ENCODE measurements around the gene VCL. TPM values are rescaled to one million over a fixed set of nuclear protein-coding genes. Genes with fewer than 3 reads are reported as not detected.

VCL gene
- total RNA-seq, 1 experiment from 2014 or later: 92.2 TPM

DNA sequence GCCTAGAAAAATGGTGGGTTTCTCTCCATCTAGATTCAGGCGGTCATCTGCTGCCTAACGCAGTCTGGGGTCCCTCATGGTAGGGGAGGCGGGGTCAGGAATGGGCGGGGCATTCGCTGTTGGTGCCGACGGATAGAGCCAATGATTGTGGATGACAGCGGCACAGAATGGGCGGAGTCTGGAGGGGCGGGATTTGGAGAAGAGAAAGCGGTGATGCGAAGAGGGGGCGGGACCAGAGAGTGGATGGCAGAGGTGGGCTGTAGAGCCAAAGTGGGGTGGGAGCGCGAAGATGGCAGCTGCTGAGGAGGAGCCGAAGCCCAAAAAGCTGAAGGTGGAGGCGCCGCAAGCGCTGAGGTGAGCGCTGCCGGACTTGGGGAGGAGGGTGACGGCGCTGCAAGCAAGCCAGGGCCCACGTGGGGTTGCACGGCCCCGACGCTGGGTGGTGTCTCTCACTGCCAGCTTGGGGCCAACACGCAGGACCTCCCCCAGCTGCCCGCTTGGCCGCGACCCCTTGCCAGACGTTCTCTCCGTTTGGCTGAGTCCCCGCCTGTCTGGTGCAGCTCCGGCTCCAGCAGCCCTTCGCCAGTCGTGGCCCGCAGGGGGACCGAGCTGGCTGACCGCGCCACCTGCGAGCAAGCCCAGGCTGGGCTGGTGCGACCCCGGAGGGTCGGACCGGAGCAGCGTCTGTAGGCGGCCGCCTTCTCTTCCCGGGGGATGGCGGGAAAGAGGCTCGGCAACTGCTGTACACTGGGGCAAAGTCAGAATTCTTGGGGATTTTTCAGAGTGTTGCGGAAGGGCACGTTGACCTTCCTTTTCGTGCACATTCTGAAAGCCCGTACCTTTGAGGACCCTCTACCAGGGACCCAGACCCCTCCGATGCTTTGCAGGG, 153.3 kb downstream of the VCL start, which contains the start of gene ADK:
TSS of gene ADK (plus strand) at position 232 of the 889 bp plus-strand sequence. CDS start at position 290, 58 bp downstream.
- CTCF ChIA-PET: interaction anchor here (2.2 to 2.3 kb wide), 2 partner anchors 25 to 83 kb away, joined by 6 read pairs; no protein-coding TSS in a partner anchor
- Mint-ChIP-seq H3K4me1 (ENCODE audit: low read depth, unreplicated experiment) (peaks cover 28% of the 10 kb centered on the region), H3K36me3 (ENCODE audit: insufficient read depth, unreplicated experiment) (peaks cover 7% of the 10 kb centered on the region), H3K4me3 (ENCODE audit: unreplicated experiment) (no peak within 1 kb of the TSS), H3K9me3 (ENCODE audit: unreplicated experiment) (no peaks in the 10 kb centered on the region), H3K27ac (ENCODE audit: unreplicated experiment) (no peak within 1 kb of the TSS), H3K27me3 (ENCODE audit: insufficient read depth, unreplicated experiment) (no peaks in the 10 kb centered on the region)
- TF ChIP-seq, protein P1, sequence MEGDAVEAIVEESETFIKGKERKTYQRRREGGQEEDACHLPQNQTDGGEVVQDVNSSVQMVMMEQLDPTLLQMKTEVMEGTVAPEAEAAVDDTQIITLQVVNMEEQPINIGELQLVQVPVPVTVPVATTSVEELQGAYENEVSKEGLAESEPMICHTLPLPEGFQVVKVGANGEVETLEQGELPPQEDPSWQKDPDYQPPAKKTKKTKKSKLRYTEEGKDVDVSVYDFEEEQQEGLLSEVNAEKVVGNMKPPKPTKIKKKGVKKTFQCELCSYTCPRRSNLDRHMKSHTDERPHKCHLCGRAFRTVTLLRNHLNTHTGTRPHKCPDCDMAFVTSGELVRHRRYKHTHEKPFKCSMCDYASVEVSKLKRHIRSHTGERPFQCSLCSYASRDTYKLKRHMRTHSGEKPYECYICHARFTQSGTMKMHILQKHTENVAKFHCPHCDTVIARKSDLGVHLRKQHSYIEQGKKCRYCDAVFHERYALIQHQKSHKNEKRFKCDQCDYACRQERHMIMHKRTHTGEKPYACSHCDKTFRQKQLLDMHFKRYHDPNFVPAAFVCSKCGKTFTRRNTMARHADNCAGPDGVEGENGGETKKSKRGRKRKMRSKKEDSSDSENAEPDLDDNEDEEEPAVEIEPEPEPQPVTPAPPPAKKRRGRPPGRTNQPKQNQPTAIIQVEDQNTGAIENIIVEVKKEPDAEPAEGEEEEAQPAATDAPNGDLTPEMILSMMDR (IDR thresholded peaks at IDR 0.05; ENCODE audit: insufficient read depth in 1 of 2, low read depth in 1 of 2, low read length in 1 of 2, severe bottlenecking in 1 of 2, unreplicated experiment in 1 of 2): peak in 1 of 2 experiments; percentile 29
- intact Hi-C loops (cut with micrococcal nuclease; ENCODE audit: unreplicated experiment): loop anchor here (1.0 to 5.0 kb wide), 4 partner anchors 13 to 62 kb away; no protein-coding TSS in a partner anchor
- TSS peak; percentile 57 for BruUV-seq (replicated peaks)
- POLR2A ChIA-PET: interaction anchor here (0.5 to 2.3 kb wide), 7 partner anchors 14 to 905 kb away, joined by 3 to 18 read pairs (median 5); no protein-coding TSS in a partner anchor
- no peaks in the 10 kb centered on the region for H3K9me3 ChIP-seq
- peak within 1 kb of the TSS; percentile 80 for H3K4me3 ChIP-seq (ENCODE audit: low read depth, low read length)
- H3K4me1 ChIP-seq: peaks cover 14% of the 10 kb centered on the region
- DNase-seq: peak; percentile 99
- no peaks in the 10 kb centered on the region for H3K36me3 ChIP-seq (ENCODE audit: control insufficient read depth, insufficient read depth, low read length)
- no peaks in the 10 kb centered on the region for H3K27me3 ChIP-seq (replicated peaks; ENCODE audit: control insufficient read depth, insufficient read depth, low read length)

DNA sequence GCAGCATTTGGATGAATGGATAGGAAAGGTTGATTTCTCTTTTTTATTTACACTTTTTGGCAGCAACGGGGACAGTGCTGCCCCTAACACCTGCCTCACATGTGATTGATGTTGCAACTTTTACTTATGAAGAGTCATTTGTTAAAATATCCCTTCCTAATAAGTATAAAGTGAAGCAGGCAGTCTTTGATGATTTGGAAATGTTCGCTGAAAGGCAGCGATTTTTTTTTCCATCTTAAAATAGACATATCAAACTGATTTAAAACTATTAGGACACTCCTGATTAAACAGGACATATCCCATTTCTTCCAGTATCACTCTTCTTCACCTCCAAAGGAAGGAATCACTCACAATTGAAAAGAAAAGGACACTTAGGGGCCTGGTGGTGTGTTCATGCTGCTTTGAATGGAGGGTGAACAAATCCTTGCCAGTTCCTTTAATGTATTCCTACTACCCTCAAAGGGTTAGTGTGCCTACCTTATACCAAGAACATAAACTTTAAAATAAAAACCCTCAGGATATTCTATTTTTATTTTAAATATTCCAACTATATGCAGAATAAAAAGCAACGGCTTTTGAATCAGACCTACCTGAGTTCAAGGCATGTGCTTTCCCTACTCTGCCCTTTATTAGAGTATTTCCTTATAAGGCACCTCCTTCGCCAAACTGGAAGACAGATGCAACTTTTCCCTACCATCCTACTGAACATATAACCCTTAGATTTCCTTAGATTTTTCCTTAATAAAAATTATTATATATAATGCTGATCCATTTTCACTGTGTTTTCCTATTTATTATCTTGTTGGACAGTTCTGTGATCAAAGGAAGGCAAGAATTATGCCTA, 154.2 kb downstream of the VCL start:
- no peaks in the 10 kb centered on the region for H3K36me3 ChIP-seq (ENCODE audit: control insufficient read depth, insufficient read depth, low read length)
- H3K4me3 ChIP-seq (ENCODE audit: low read depth, low read length): peak overlapping the region; percentile 80
- peaks cover 6% of the 10 kb centered on the region for H3K36me3 Mint-ChIP-seq (ENCODE audit: insufficient read depth, unreplicated experiment)
- no peaks in the 10 kb centered on the region for H3K9me3 ChIP-seq
- H3K4me1 Mint-ChIP-seq (ENCODE audit: low read depth, unreplicated experiment): peaks cover 36% of the 10 kb centered on the region
- H3K27me3 Mint-ChIP-seq (ENCODE audit: insufficient read depth, unreplicated experiment): no peaks in the 10 kb centered on the region
- TF ChIP-seq, protein P1 (IDR thresholded peaks at IDR 0.05; ENCODE audit: insufficient read depth in 1 of 2, low read depth in 1 of 2, low read length in 1 of 2, severe bottlenecking in 1 of 2, unreplicated experiment in 1 of 2): no peak
- intact Hi-C loops (cut with micrococcal nuclease; ENCODE audit: unreplicated experiment): loop anchor here (1.0 to 5.0 kb wide), 4 partner anchors 12 to 61 kb away; no protein-coding TSS in a partner anchor
- H3K4me1 ChIP-seq: peaks cover 14% of the 10 kb centered on the region
- DNase-seq: no peak
- no peaks in the 10 kb centered on the region for H3K27me3 ChIP-seq (replicated peaks; ENCODE audit: control insufficient read depth, insufficient read depth, low read length)
- no peak overlapping the region for H3K4me3 Mint-ChIP-seq (ENCODE audit: unreplicated experiment)
- no peaks in the 10 kb centered on the region for H3K9me3 Mint-ChIP-seq (ENCODE audit: unreplicated experiment)
- no TSS peak for BruUV-seq (replicated peaks)
- CTCF ChIA-PET: interaction anchor here (0.9 to 2.3 kb wide), 3 partner anchors 15 to 82 kb away, joined by 5 to 6 read pairs (median 6); no protein-coding TSS in a partner anchor
- no peak overlapping the region for H3K27ac Mint-ChIP-seq (ENCODE audit: unreplicated experiment)
- POLR2A ChIA-PET: interaction anchor here (1.0 to 2.3 kb wide), 4 partner anchors 13 to 38 kb away, joined by 5 to 18 read pairs (median 7); no protein-coding TSS in a partner anchor
